Measurements from ENCODE around the gene GOLGA7B.

- no peak for TF ChIP-seq JUN (IDR thresholded peaks at IDR 0.05; ENCODE audit: borderline replicate concordance, insufficient read depth, insufficient read length, low read depth)
- TF ChIP-seq POLR2A (IDR thresholded peaks at IDR 0.05; ENCODE audit: low read depth, low read length), result no peak
- TF ChIP-seq CTCF (IDR thresholded peaks at IDR 0.05; ENCODE audit: extremely low read depth in 1 of 2, insufficient read depth in 1 of 2, low read depth in 1 of 2, low read length in 2 of 2), result no peak
- TF ChIP-seq EZH2 (IDR thresholded peaks at IDR 0.05; ENCODE audit: borderline replicate concordance, low read depth, low read length, severe bottlenecking), result no peak
- TF ChIP-seq POLR2AphosphoS5 (IDR thresholded peaks at IDR 0.05; ENCODE audit: insufficient read depth, low read depth, low read length), result no peak
- no peak for TF ChIP-seq MYC (IDR thresholded peaks at IDR 0.05; ENCODE audit: low read depth, low read length)
- TF ChIP-seq GATA2 (IDR thresholded peaks at IDR 0.05; ENCODE audit: insufficient read depth, insufficient read length, low read depth, low read length), result no peak
- TF ChIP-seq FOS (IDR thresholded peaks at IDR 0.05; ENCODE audit: borderline replicate concordance, insufficient read depth, low read length), result no peak
Measured at GRCh38 chr10:97826892-97827291, 22.8 kb upstream of the GOLGA7B start.
